GM10266 (cell line): ENCODE data around the gene AK5.

Source experiments
- DNase-seq: peaks from one replicate; pipeline ENCODE4 v3.0.0; 2012; ENCODE audit errors: extremely low spot score
- CTCF ChIP-seq: IDR thresholded peaks from 2 replicates; pipeline ENCODE4 v1.5.1; 2012; ENCODE audit warnings: mild to moderate bottlenecking, low read depth; ENCODE audit not compliant: control insufficient read depth, insufficient read depth; ENCODE audit errors: missing control alignments

The AK5 gene

GRCh38 chr1:77557053-77557452, 275.2 kb downstream of the AK5 start:
- DNase-seq, result no peak
- no peak for TF ChIP-seq CTCF

- no peak for TF ChIP-seq CTCF
- no peak for DNase-seq
Observed at GRCh38 chr1:77558591-77559164, 276.9 kb downstream of the AK5 start.

DNA sequence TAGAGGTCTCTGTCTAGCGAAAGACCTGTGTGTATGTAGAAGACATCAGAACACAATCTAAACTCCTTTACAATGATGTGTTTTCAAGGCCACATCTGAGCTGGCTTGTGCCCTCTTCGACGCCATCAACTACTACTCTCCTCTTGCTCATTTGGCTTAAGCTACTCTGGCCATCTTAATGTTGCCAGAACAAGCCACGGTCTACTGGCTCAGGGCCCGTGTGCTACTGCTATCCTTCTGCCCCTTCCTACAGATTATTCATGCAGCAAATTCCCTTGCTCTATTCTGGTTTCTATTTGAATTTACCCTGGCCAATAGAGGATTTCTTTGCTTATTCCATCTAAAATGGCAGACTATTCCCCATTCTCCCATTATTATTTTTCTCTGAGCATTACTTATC, 278.9 kb downstream of the AK5 start:
- no peak for TF ChIP-seq CTCF

GRCh38 chr1:77562596-77563150, 280.9 kb downstream of the AK5 start:
- no peak for TF ChIP-seq CTCF
- no peak for DNase-seq

More for the DNA sequence above, 278.9 kb downstream of the AK5 start:
- DNase-seq, result no peak

DNA sequence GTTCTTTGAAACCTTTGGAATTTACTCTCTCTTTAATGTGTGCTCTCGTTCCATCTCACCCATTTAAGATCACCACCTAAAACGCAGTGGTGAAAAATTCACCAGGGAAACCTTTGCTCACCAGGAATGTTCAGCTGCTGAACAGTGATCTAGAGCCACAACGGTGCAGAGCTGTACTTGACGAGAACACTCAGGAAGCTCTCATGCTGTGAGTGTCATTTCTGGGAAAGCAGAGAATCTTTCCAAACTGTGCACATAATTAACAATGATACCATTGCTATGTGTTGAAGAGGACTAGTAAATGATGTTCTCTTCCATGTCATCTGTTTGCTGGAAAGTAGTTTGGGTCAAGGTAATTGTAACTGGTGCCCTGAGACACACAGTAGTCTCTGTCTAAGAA, 283.5 kb downstream of the AK5 start:
- TF ChIP-seq CTCF, result no peak

GRCh38 chr1:77571642-77572041, 289.8 kb downstream of the AK5 start:
- no peak for DNase-seq
- TF ChIP-seq CTCF, result no peak

More for the DNA sequence above, 283.5 kb downstream of the AK5 start:
- DNase-seq, result no peak

- no peak for TF ChIP-seq CTCF
- no peak for DNase-seq
Observed at GRCh38 chr1:77579547-77579946, 297.7 kb downstream of the AK5 start.
